Measurements from ENCODE around the gene FBXL7.

DNA sequence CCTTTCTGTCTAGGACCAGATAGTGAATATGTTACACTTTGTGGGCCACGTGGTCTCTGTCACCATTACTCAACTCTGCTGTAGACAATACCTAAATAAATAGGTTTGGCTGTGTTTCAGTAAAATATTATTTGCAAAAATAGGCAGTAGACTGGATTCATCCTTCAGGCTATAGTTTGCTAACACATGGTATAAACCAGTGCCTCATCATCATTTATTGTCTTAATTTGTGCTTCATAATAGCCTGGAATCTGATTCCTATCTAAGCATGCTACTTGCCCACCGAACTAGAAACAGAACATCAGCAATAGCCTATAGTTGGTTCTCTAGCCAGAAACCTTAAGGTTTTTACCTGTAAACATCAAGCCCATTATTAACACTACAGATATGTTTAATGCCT is 215.6 kb downstream of the FBXL7 start:
- no peak for TF ChIP-seq CTCF (IDR thresholded peaks at IDR 0.05; ENCODE audit: low read length)
- no peak for TF ChIP-seq EZH2 (IDR thresholded peaks at IDR 0.05; ENCODE audit: borderline replicate concordance, low read length)
